GM23338 (cell line): Measurements from ENCODE around the gene ACTN2. TPM values are rescaled to one million over a fixed set of nuclear protein-coding genes. Genes with fewer than 3 reads are reported as not detected.

ENCODE experiments used
- ATAC-seq: fragments of 200-7000 bp; cut with Tn5 transposase; 3 replicates; pipeline ENCODE4 v1.9.1; 2020
- DNase-seq: peaks from one replicate; pipeline ENCODE4 v3.0.0-alpha.2; 2015; ENCODE audit warnings: low spot score
- H2AFZ ChIP-seq: fragments of 200-600 bp; sonication (generic); 2 replicates; pipeline ENCODE4 v1.8.0; 2016; ENCODE audit warnings: antibody characterized with exemption, mild to moderate bottlenecking, moderate library complexity
- H3F3A ChIP-seq: fragments of 200-600 bp; sonication (generic); replicated peaks from 2 replicates; pipeline ENCODE4 v1.8.0; 2017; ENCODE audit warnings: antibody characterized with exemption, mixed run types, low read depth
- H3K27ac ChIP-seq: fragments of 200-600 bp; sonication (generic); 2 replicates; pipeline ENCODE4 v1.6.1; 2016; ENCODE audit warnings: low read depth
- H3K27me3 ChIP-seq: fragments of 200-600 bp; sonication (generic); 2 replicates; pipeline ENCODE4 v1.8.0; 2016; ENCODE audit warnings: mild to moderate bottlenecking, mixed run types, moderate library complexity; ENCODE audit not compliant: insufficient read depth
- H3K36me3 ChIP-seq: fragments of 200-600 bp; sonication (generic); 2 replicates; pipeline ENCODE4 v1.8.0; 2016; ENCODE audit warnings: mild to moderate bottlenecking; ENCODE audit not compliant: insufficient read depth
- H3K4me1 ChIP-seq: fragments of 200-600 bp; sonication (generic); 2 replicates; pipeline ENCODE4 v1.8.0; 2016; ENCODE audit warnings: mild to moderate bottlenecking, moderate library complexity; ENCODE audit not compliant: insufficient read depth
- H3K4me2 ChIP-seq: fragments of 200-600 bp; sonication (generic); 2 replicates; pipeline ENCODE4 v1.7.1; 2017; ENCODE audit warnings: mixed run types
- H3K4me3 ChIP-seq: fragments of 200-600 bp; sonication (generic); 2 replicates; pipeline ENCODE4 v1.6.1; 2016; ENCODE audit warnings: mixed run types
- H3K79me2 ChIP-seq: fragments of 200-600 bp; sonication (generic); replicated peaks from 2 replicates; pipeline ENCODE4 v1.8.0; 2017; ENCODE audit warnings: mild to moderate bottlenecking; ENCODE audit not compliant: insufficient read depth
- H3K9me2 ChIP-seq: fragments of 200-600 bp; sonication (generic); 2 replicates; pipeline ENCODE4 v1.8.0; 2017; ENCODE audit not compliant: insufficient read depth
- H4K20me1 ChIP-seq: fragments of 200-600 bp; sonication (generic); replicated peaks from 2 replicates; pipeline ENCODE4 v1.8.0; 2017; ENCODE audit warnings: mild to moderate bottlenecking; ENCODE audit not compliant: insufficient read depth
- H3K27ac Mint-ChIP-seq: 2 replicates; pipeline ENCODE4 v1.8.0; 2020; ENCODE audit warnings: inconsistent platforms, mild to moderate bottlenecking, moderate library complexity, mixed read lengths
- H3K27me3 Mint-ChIP-seq: 3 replicates; pipeline ENCODE4 v1.8.0; 2022; ENCODE audit warnings: low read depth, mild to moderate bottlenecking, moderate library complexity, mixed read lengths, inconsistent platforms; ENCODE audit not compliant: insufficient read depth, poor library complexity
- H3K36me3 Mint-ChIP-seq: 3 replicates; pipeline ENCODE4 v1.8.0; 2021; ENCODE audit warnings: low read depth, mild to moderate bottlenecking, inconsistent platforms, moderate library complexity, mixed read lengths
- H3K4me1 Mint-ChIP-seq: 3 replicates; pipeline ENCODE4 v1.8.0; 2020; ENCODE audit warnings: mild to moderate bottlenecking, inconsistent platforms, mixed read lengths
- H3K4me3 Mint-ChIP-seq: 3 replicates; pipeline ENCODE4 v1.8.0; 2021; ENCODE audit warnings: moderate library complexity, mild to moderate bottlenecking, inconsistent platforms, mixed read lengths
- H3K9me3 Mint-ChIP-seq: 3 replicates; pipeline ENCODE4 v1.8.0; 2020; ENCODE audit warnings: moderate library complexity, mild to moderate bottlenecking, inconsistent platforms, mixed read lengths
- CREB1 ChIP-seq: fragments of 250-450 bp; sonication (Bioruptor Pico); IDR thresholded peaks from 2 replicates; pipeline ENCODE4 v1.5.0; 2020; ENCODE audit warnings: low read depth, mild to moderate bottlenecking, moderate library complexity
- ETS1 ChIP-seq: IDR thresholded peaks from 2 replicates; pipeline ENCODE4 v1.6.1; 2016; ENCODE audit warnings: antibody characterized with exemption
- EZH2phosphoT487 ChIP-seq: fragments of 200-600 bp; sonication (generic); IDR thresholded peaks from one replicate; pipeline ENCODE4 v1.8.1; 2018; ENCODE audit warnings: antibody characterized with exemption; ENCODE audit not compliant: unreplicated experiment
- NANOG ChIP-seq: IDR thresholded peaks from 2 replicates; pipeline ENCODE4 v1.6.1; 2016; ENCODE audit warnings: antibody characterized with exemption, borderline replicate concordance
- POLR2AphosphoS5 ChIP-seq: IDR thresholded peaks from 2 replicates; pipeline ENCODE4 v1.6.1; 2016; ENCODE audit warnings: antibody characterized with exemption, low read depth
- REST ChIP-seq: IDR thresholded peaks from one replicate; pipeline ENCODE4 v1.6.1; 2018; ENCODE audit warnings: antibody characterized with exemption; ENCODE audit not compliant: unreplicated experiment
- STAT1 ChIP-seq: IDR thresholded peaks from one replicate; pipeline ENCODE4 v1.6.1; 2016; ENCODE audit warnings: antibody characterized with exemption; ENCODE audit not compliant: unreplicated experiment
- ZNF114 ChIP-seq: fragments of 250-450 bp; sonication (Bioruptor Pico); IDR thresholded peaks from 2 replicates; pipeline ENCODE4 v1.5.0; 2020; ENCODE audit warnings: mild to moderate bottlenecking, moderate library complexity
- ZNF331 ChIP-seq: fragments of 250-450 bp; sonication (Bioruptor Pico); IDR thresholded peaks from 2 replicates; pipeline ENCODE4 v1.5.0; 2020; ENCODE audit warnings: low read depth, mild to moderate bottlenecking, moderate library complexity
- polyA plus RNA-seq: library from polyadenylated mRNA; unstranded; fragments of >200 nt; fragmentation: Nextera tagmentation; extraction: Ambion mirVana; gene quantifications from 2 replicates; pipeline ENCODE4 v1.2.1, GENCODE V29; 2016
- total RNA-seq: library from RNA; depleted of rRNA; stranded (reverse); fragments of >200 nt; shearing (Covaris generic); gene quantifications from 2 replicates; pipeline ENCODE4 v1.2.3, GENCODE V29; 2014
- TF ChIP-seq, protein P1 (sequence below): fragments of 250-450 bp; sonication (Bioruptor Pico); IDR thresholded peaks from 2 replicates; pipeline ENCODE4 v1.5.0; 2020; ENCODE audit warnings: mild to moderate bottlenecking, moderate library complexity

Gene ACTN2
- total and polyA plus RNA-seq, 2 experiments from 2014 or later: 1.9 to 2.8 TPM

GRCh38 chr1:236779312-236779711, 93.0 kb downstream of the ACTN2 start:
- Histone ChIP-seq H2AFZ (no peak overlapping the region), H3K27ac (no peak overlapping the region), H3K9me2 (no peaks in the 10 kb centered on the region), H3K27me3 (no peaks in the 10 kb centered on the region), H3K36me3 (no peaks in the 10 kb centered on the region), H3K4me2 (no peak overlapping the region), H3K79me2 (no peaks in the 10 kb centered on the region), H3K4me1 (no peaks in the 10 kb centered on the region), H3K4me3 (no peak overlapping the region), H4K20me1 (no peaks in the 10 kb centered on the region), H3F3A (no peaks in the 10 kb centered on the region)
- ATAC-seq (no peak), DNase-seq (no peak)
- TF ChIP-seq NANOG (no peak), CREB1 (CRISPR knock-in tag) (no peak), ZNF331 (no peak), ETS1 (no peak), REST (no peak), ZNF114 (CRISPR knock-in tag) (no peak)
- H3K27ac Mint-ChIP-seq: no peak overlapping the region
- no peak overlapping the region for H3K4me3 Mint-ChIP-seq
- H3K27me3 Mint-ChIP-seq: peaks cover 2% of the 10 kb centered on the region
- H3K9me3 Mint-ChIP-seq: peaks cover 12% of the 10 kb centered on the region; the same call in 2 of the 3 replicates
- H3K36me3 Mint-ChIP-seq: no peaks in the 10 kb centered on the region; the same call in 2 of the 3 replicates
- H3K4me1 Mint-ChIP-seq: no peaks in the 10 kb centered on the region

GRCh38 chr1:236785477-236785876, 99.2 kb downstream of the ACTN2 start:
- no peak overlapping the region for H3K27ac Mint-ChIP-seq
- peaks cover 3% of the 10 kb centered on the region; the same call in 1 of the 3 replicates for H3K36me3 Mint-ChIP-seq
- Histone ChIP-seq H3K27ac (no peak overlapping the region), H3F3A (no peaks in the 10 kb centered on the region), H3K4me3 (no peak overlapping the region), H3K36me3 (no peaks in the 10 kb centered on the region), H3K4me1 (no peaks in the 10 kb centered on the region), H3K9me2 (no peaks in the 10 kb centered on the region), H2AFZ (no peak overlapping the region), H3K27me3 (no peaks in the 10 kb centered on the region), H3K79me2 (no peaks in the 10 kb centered on the region), H3K4me2 (no peak overlapping the region), H4K20me1 (no peaks in the 10 kb centered on the region)
- no peak overlapping the region for H3K4me3 Mint-ChIP-seq
- no peak for TF ChIP-seq CREB1 (CRISPR knock-in tag)
- no peak for TF ChIP-seq EZH2phosphoT487
- no peak for TF ChIP-seq ETS1
- TF ChIP-seq, protein P1, sequence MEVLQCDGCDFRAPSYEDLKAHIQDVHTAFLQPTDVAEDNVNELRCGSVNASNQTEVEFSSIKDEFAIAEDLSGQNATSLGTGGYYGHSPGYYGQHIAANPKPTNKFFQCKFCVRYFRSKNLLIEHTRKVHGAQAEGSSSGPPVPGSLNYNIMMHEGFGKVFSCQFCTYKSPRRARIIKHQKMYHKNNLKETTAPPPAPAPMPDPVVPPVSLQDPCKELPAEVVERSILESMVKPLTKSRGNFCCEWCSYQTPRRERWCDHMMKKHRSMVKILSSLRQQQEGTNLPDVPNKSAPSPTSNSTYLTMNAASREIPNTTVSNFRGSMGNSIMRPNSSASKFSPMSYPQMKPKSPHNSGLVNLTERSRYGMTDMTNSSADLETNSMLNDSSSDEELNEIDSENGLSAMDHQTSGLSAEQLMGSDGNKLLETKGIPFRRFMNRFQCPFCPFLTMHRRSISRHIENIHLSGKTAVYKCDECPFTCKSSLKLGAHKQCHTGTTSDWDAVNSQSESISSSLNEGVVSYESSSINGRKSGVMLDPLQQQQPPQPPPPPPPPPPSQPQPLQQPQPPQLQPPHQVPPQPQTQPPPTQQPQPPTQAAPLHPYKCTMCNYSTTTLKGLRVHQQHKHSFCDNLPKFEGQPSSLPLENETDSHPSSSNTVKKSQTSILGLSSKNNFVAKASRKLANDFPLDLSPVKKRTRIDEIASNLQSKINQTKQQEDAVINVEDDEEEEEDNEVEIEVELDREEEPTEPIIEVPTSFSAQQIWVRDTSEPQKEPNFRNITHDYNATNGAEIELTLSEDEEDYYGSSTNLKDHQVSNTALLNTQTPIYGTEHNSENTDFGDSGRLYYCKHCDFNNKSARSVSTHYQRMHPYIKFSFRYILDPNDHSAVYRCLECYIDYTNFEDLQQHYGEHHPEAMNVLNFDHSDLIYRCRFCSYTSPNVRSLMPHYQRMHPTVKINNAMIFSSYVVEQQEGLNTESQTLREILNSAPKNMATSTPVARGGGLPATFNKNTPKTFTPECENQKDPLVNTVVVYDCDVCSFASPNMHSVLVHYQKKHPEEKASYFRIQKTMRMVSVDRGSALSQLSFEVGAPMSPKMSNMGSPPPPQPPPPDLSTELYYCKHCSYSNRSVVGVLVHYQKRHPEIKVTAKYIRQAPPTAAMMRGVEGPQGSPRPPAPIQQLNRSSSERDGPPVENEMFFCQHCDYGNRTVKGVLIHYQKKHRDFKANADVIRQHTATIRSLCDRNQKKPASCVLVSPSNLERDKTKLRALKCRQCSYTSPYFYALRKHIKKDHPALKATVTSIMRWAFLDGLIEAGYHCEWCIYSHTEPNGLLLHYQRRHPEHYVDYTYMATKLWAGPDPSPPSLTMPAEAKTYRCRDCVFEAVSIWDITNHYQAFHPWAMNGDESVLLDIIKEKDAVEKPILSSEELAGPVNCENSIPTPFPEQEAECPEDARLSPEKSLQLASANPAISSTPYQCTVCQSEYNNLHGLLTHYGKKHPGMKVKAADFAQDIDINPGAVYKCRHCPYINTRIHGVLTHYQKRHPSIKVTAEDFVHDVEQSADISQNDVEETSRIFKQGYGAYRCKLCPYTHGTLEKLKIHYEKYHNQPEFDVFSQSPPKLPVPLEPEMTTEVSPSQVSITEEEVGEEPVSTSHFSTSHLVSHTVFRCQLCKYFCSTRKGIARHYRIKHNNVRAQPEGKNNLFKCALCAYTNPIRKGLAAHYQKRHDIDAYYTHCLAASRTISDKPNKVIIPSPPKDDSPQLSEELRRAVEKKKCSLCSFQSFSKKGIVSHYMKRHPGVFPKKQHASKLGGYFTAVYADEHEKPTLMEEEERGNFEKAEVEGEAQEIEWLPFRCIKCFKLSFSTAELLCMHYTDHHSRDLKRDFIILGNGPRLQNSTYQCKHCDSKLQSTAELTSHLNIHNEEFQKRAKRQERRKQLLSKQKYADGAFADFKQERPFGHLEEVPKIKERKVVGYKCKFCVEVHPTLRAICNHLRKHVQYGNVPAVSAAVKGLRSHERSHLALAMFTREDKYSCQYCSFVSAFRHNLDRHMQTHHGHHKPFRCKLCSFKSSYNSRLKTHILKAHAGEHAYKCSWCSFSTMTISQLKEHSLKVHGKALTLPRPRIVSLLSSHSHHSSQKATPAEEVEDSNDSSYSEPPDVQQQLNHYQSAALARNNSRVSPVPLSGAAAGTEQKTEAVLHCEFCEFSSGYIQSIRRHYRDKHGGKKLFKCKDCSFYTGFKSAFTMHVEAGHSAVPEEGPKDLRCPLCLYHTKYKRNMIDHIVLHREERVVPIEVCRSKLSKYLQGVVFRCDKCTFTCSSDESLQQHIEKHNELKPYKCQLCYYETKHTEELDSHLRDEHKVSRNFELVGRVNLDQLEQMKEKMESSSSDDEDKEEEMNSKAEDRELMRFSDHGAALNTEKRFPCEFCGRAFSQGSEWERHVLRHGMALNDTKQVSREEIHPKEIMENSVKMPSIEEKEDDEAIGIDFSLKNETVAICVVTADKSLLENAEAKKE (CRISPR knock-in tag): no peak
- no peak for TF ChIP-seq STAT1
- TF ChIP-seq NANOG: no peak
- no peak for TF ChIP-seq ZNF331
- no peak for TF ChIP-seq POLR2AphosphoS5
- DNase-seq (no peak), ATAC-seq (no peak)
- peaks cover 8% of the 10 kb centered on the region for H3K9me3 Mint-ChIP-seq
- no peaks in the 10 kb centered on the region for H3K4me1 Mint-ChIP-seq
- H3K27me3 Mint-ChIP-seq: peaks cover 3% of the 10 kb centered on the region
